HG03095 (cell line): ENCODE results near the gene C10orf105.

Experiments used
- ATAC-seq: cut with Tn5 transposase; IDR thresholded peaks from one replicate; pipeline ENCODE4 v1.9.1; 2021; ENCODE audit warnings: moderate library complexity; ENCODE audit not compliant: unreplicated experiment

Gene C10orf105

GRCh38 chr10:71679425-71679824 is 40.2 kb downstream of the C10orf105 start:
- no peak for ATAC-seq

DNA sequence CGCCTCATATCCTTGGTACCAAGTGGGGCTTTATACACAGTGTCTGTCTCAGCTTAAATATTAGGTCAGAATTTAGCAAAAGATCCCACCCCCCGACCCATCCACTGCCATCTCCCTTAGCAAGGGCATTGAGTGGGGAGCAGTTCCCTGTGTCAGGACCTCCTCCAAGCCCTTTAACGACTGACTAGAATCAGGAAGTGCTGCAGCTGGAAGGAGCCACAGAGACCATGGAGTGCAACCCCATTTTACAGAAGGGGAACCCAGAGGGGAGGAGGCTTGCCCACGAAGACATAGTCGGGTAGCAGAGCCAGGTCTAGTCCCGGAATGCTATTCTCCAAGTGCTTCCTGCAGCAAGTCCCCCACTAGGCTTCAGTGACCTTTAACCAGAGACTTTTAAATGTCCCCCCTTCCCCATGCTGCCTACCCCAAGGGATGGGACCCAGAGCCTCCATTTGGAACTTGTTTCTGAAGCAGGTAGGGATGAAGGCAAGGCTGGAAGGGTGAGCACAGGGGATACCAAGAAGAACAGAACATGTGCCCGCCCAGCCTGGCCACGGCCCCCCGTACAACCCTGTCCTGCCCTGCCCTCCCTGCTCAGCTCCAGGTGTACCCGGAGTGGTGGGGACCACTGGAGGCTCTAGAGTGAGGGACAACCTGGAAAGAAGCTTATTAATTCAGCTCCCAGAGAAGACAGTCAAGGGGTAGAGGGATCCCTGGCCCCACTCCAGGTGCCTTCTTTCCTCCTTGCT is 41.3 kb downstream of the C10orf105 start:
- no peak for ATAC-seq

- ATAC-seq, result no peak
These were observed 42.3 kb downstream of the C10orf105 start for GRCh38 chr10:71677261-71677660.

GRCh38 chr10:71675295-71675970 is 44.1 kb downstream of the C10orf105 start:
- ATAC-seq, result no peak

- no peak for ATAC-seq
These were observed 47.3 kb downstream of the C10orf105 start for GRCh38 chr10:71671994-71672946.

- ATAC-seq, result no peak
These were observed 52.2 kb downstream of the C10orf105 start for GRCh38 chr10:71667387-71667752.

GRCh38 chr10:71666639-71667386 is 52.8 kb downstream of the C10orf105 start:
- ATAC-seq, result no peak

DNA sequence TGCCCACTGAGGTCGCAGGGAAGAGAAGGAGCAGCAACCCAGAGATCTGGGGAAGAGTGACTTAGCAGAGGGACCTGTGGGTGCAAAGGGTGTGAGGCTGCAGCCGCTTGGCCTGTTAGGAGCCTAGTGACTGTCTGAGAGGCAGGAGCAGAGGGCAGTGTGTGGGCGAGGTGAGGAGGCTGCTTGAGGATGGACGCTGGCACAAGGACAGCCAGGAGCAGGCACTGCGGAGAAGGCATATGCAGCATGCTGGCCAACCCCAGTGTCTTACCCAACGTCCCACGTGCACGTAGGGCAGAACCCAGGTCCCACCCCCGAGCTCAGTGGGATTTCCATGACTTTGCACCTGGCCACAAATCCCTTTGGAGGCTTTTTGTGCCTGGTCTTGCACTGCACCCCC is 54.1 kb downstream of the C10orf105 start:
- no peak for ATAC-seq

DNA sequence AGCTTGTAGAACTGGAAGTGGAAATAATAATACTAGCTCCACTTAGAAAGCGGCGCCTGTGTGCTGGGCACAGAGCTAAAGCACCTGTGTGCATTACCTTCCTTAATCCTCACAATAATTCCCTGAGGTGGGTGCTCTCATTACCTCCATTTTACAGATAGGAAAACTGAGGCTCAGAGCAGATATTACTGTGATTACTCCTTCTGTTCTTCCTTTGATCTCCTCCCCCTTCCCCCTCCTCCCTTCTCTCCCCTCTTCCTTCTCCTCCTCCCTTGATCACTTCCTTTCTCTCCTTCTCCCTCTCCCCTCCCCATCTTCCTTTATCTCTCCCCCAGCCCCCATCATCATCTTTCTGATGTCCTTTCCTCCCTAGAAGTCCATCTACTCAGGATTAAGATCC is 55.0 kb downstream of the C10orf105 start:
- no peak for ATAC-seq

DNA sequence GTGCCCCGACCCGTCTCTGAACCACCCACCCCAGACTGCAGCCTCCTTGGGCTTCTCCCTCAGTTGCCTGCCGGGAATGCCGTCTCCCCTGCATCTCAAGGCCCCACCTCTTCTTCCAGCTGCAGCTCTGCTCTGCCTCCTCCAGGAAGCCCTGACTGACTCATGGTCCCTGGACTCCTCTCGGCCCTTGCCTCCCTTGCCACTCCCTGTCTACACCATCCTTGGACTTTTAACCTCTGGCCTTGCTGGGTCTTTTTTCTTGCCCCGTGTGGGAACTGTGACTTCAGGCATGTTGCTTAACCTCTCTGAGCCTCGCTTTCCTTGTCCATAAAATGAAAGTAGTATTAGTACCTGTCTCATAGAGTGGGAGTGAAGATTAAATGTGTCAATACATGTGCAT is 56.3 kb downstream of the C10orf105 start:
- ATAC-seq, result no peak

- no peak for ATAC-seq
These were observed 57.7 kb downstream of the C10orf105 start for GRCh38 chr10:71661779-71662336.
